ENCODE measurements around the gene SLC25A15. TPM values are rescaled to one million over a fixed set of nuclear protein-coding genes. Genes with fewer than 3 reads are reported as not detected.

The SLC25A15 gene
- total and polyA plus RNA-seq, 2 donors (not counting 1 experiment from before 2014, with no cell fraction given): 2.4 to 3.8 TPM

DNA sequence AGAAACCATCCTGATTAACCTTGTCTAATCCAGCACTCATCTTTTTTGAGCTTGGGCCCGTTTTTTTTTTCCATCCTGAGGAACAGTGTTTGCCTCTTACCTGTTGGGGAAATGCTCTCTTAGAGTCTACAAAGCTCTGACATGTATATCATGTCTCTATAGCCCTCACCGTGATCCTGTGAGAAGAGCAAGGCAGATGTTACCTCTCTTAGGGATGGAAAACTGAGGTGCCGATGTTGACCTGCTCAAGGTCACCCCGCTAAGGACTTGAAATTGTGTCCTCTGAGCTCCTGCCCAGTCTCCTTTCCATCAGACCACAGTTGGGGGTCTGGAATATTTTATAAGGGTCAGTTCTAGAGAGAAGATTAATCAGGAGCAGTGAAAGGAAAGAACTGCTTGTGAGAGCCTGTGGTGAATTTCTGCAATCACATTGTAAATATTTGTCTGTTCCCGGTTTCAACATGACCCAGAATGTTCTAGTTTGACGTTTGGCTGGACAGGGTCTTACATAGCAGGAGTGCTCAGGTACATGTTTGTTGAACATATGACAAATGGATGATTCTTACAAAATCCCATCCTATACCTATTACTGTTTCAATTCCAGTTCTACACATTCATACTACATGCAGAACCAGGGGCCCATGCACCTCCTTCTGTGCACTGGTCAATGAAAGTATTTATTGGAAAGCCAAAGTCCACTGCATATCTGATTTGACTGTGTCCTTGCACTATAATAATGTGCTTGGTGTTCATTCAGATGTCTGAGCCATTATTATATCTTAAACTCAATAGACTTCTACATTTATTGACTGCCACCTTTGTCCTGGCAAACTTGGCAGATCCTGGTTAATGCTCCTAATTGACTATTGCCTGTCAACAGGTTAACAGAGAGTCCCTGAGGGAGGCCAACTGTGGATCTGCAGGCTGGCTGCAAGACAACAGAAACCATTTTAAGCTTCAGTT lies 12.1 kb downstream of the SLC25A15 start:
- H3K27me3 Mint-ChIP-seq: no peaks in the 10 kb centered on the region
- Histone ChIP-seq H3K4me3 (ENCODE audit: control extremely low read depth in 1 of 5, extremely low read depth in 1 of 5, insufficient read depth in 1 of 5, low read depth in 2 of 5, low read length in 4 of 5) (no peak overlapping the region), H3K27ac (ENCODE audit: low read length in 2 of 2) (no peak overlapping the region), H3K4me2 (replicated peaks; ENCODE audit: low read depth, low read length, poor library complexity, severe bottlenecking) (no peak overlapping the region), H4K20me1 (ENCODE audit: control insufficient read depth, insufficient read depth, low read length, poor library complexity, severe bottlenecking) (no peaks in the 10 kb centered on the region), H3K4me1 (ENCODE audit: control insufficient read depth in 2 of 2, insufficient read depth in 2 of 2, low read length in 2 of 2) (no peaks in the 10 kb centered on the region), H3K27me3 (replicated peaks in 1 of 4; ENCODE audit: control extremely low read depth in 1 of 4, control insufficient read depth in 3 of 4, insufficient read depth in 4 of 4, low read length in 3 of 4) (no peaks in the 10 kb centered on the region), H3K79me2 (ENCODE audit: control insufficient read depth, insufficient read depth, low read length) (no peaks in the 10 kb centered on the region), H3K9me3 (ENCODE audit: control extremely low read depth in 1 of 3, control insufficient read depth in 2 of 3, insufficient read depth in 1 of 3, low read length in 2 of 3) (no peaks in the 10 kb centered on the region), H3K36me3 (replicated peaks in 1 of 2; ENCODE audit: control extremely low read depth in 1 of 2, control insufficient read depth in 1 of 2, extremely low read depth in 1 of 2, insufficient read depth in 2 of 2, low read length in 1 of 2) (peaks cover 3 to 6% of the 10 kb centered on the region in 2 experiments), H3K9ac (ENCODE audit: low read length) (no peak overlapping the region), H2AFZ (ENCODE audit: insufficient read depth, low read depth, low read length, poor library complexity, severe bottlenecking) (no peak overlapping the region)
- ChIA-PET CTCF (interaction anchor here (4.1 kb wide), 1 partner anchor 24 kb away, joined by 13 read pairs; no protein-coding TSS in a partner anchor), POLR2A (interaction anchor here (0.6 kb wide), 1 partner anchor 739 kb away, joined by 6 read pairs; no protein-coding TSS in a partner anchor)
- intact Hi-C loops (cut with micrococcal nuclease): no loop called here
- 93% methylated on average over 4 of the region's 6 CpGs for WGBS (ENCODE audit: insufficient coverage)
- no peaks in the 10 kb centered on the region for H3K9me3 Mint-ChIP-seq (ENCODE audit: insufficient read depth)
- ATAC-seq (ENCODE audit: low read depth) (no peak), DNase-seq (no peak)
- no peaks in the 10 kb centered on the region for H3K4me1 Mint-ChIP-seq
- TF ChIP-seq, protein P1, sequence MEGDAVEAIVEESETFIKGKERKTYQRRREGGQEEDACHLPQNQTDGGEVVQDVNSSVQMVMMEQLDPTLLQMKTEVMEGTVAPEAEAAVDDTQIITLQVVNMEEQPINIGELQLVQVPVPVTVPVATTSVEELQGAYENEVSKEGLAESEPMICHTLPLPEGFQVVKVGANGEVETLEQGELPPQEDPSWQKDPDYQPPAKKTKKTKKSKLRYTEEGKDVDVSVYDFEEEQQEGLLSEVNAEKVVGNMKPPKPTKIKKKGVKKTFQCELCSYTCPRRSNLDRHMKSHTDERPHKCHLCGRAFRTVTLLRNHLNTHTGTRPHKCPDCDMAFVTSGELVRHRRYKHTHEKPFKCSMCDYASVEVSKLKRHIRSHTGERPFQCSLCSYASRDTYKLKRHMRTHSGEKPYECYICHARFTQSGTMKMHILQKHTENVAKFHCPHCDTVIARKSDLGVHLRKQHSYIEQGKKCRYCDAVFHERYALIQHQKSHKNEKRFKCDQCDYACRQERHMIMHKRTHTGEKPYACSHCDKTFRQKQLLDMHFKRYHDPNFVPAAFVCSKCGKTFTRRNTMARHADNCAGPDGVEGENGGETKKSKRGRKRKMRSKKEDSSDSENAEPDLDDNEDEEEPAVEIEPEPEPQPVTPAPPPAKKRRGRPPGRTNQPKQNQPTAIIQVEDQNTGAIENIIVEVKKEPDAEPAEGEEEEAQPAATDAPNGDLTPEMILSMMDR (IDR thresholded peaks at IDR 0.05): no peak
- TF ChIP-seq EZH2 (IDR thresholded peaks at IDR 0.05; ENCODE audit: borderline replicate concordance, insufficient read depth, low read depth, low read length, poor library complexity, severe bottlenecking): no peak
- H3K4me3 Mint-ChIP-seq: no peak overlapping the region
- no peak overlapping the region for H3K27ac Mint-ChIP-seq

DNA sequence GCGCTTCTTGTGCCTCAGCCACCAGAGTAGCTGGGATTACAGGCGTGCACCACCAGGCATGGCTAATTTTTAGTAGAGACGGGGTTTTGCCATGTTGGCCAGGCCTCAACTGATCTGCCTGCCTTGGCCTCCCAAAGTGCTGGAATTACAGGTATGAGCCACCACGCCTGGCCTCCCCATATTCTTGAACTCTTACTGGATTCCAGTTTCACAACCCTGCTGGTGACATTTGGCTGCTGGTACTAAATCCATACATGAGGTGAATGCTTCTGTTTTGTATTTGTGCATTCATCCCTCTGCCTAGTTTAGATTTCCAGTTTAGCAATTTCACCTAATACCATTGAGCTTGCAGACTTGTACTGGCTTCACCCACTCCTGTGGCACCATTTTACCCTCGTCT lies 13.9 kb downstream of the SLC25A15 start:
- Mint-ChIP-seq H3K27me3 (no peaks in the 10 kb centered on the region), H3K4me3 (no peak overlapping the region), H3K9me3 (ENCODE audit: insufficient read depth) (no peaks in the 10 kb centered on the region), H3K4me1 (no peaks in the 10 kb centered on the region), H3K27ac (no peak overlapping the region)
- no peak for TF ChIP-seq EZH2 (IDR thresholded peaks at IDR 0.05; ENCODE audit: borderline replicate concordance, insufficient read depth, low read depth, low read length, poor library complexity, severe bottlenecking)
- TF ChIP-seq, protein P1 (IDR thresholded peaks at IDR 0.05): no peak
- ChIA-PET POLR2A (no interaction called here), CTCF (no interaction called here)
- Histone ChIP-seq H2AFZ (ENCODE audit: insufficient read depth, low read depth, low read length, poor library complexity, severe bottlenecking) (no peak overlapping the region), H3K27ac (ENCODE audit: low read length in 2 of 2) (no peak overlapping the region), H3K4me1 (ENCODE audit: control insufficient read depth in 2 of 2, insufficient read depth in 2 of 2, low read length in 2 of 2) (no peaks in the 10 kb centered on the region), H3K79me2 (ENCODE audit: control insufficient read depth, insufficient read depth, low read length) (no peaks in the 10 kb centered on the region), H3K9me3 (ENCODE audit: control extremely low read depth in 1 of 3, control insufficient read depth in 2 of 3, insufficient read depth in 1 of 3, low read length in 2 of 3) (no peaks in the 10 kb centered on the region), H3K4me3 (ENCODE audit: control extremely low read depth in 1 of 5, extremely low read depth in 1 of 5, insufficient read depth in 1 of 5, low read depth in 2 of 5, low read length in 4 of 5) (no peak overlapping the region), H3K27me3 (replicated peaks in 1 of 4; ENCODE audit: control extremely low read depth in 1 of 4, control insufficient read depth in 3 of 4, insufficient read depth in 4 of 4, low read length in 3 of 4) (no peaks in the 10 kb centered on the region), H3K9ac (ENCODE audit: low read length) (no peak overlapping the region), H4K20me1 (ENCODE audit: control insufficient read depth, insufficient read depth, low read length, poor library complexity, severe bottlenecking) (no peaks in the 10 kb centered on the region), H3K36me3 (replicated peaks in 1 of 2; ENCODE audit: control extremely low read depth in 1 of 2, control insufficient read depth in 1 of 2, extremely low read depth in 1 of 2, insufficient read depth in 2 of 2, low read length in 1 of 2) (peaks cover 0 to 13% of the 10 kb centered on the region in 2 experiments), H3K4me2 (replicated peaks; ENCODE audit: low read depth, low read length, poor library complexity, severe bottlenecking) (no peak overlapping the region)
- intact Hi-C loops (cut with micrococcal nuclease): no loop called here
- no peak for ATAC-seq (ENCODE audit: low read depth)
- WGBS (ENCODE audit: insufficient coverage): 96% methylated on average over 4 of the region's 5 CpGs
- no peak for DNase-seq
